ENCODE measurements around the gene PTPN23. TPM values are rescaled to one million over a fixed set of nuclear protein-coding genes. Genes with fewer than 3 reads are reported as not detected.

Gene PTPN23
- total and polyA plus RNA-seq, 2 donors from 2014 or later, result 12.6 to 48.5 TPM

- no peak overlapping the region for H3K27ac ChIP-seq (ENCODE audit: low read depth in 2 of 2, low read length in 2 of 2)
- intact Hi-C loops (cut with DNase I), result no loop called here
- H3K36me3 ChIP-seq (ENCODE audit: control insufficient read depth in 2 of 3, insufficient read depth in 3 of 3, low read length in 3 of 3), result peaks cover 5 to 30% (median 23%) of the 10 kb centered on the region in 3 donors
- no peak for FAIRE-seq
- H3K9ac ChIP-seq (ENCODE audit: low read length in 3 of 3), result no peak overlapping the region
- TF ChIP-seq CTCF (IDR thresholded peaks at IDR 0.05; ENCODE audit: borderline replicate concordance, extremely low read depth, insufficient read depth), result no peak
- no peak for DNase-seq
- no peaks in the 10 kb centered on the region for H3K27me3 ChIP-seq (ENCODE audit: control insufficient read depth, insufficient read depth, low read length)
- H3K4me1 ChIP-seq (ENCODE audit: control insufficient read depth in 2 of 3, insufficient read depth in 2 of 3, low read depth in 1 of 3, low read length in 3 of 3), result peaks cover 0 to 20% (median 13%) of the 10 kb centered on the region in 3 donors
- H3K4me3 ChIP-seq (ENCODE audit: low read length in 3 of 3), result no peak overlapping the region
- no peaks in the 10 kb centered on the region for H3K9me3 ChIP-seq (ENCODE audit: control insufficient read depth in 2 of 3, insufficient read depth in 1 of 3, low read length in 3 of 3)
Observed at GRCh38 chr3:47424434-47425382, 43.9 kb downstream of the PTPN23 start.

GRCh38 chr3:47425383-47425778 is 44.6 kb downstream of the PTPN23 start:
- no peaks in the 10 kb centered on the region for H3K9me3 ChIP-seq (ENCODE audit: control insufficient read depth in 2 of 3, insufficient read depth in 1 of 3, low read length in 3 of 3)
- H3K36me3 ChIP-seq (ENCODE audit: control insufficient read depth in 2 of 3, insufficient read depth in 3 of 3, low read length in 3 of 3), result peaks cover 5 to 24% (median 23%) of the 10 kb centered on the region in 3 donors

GRCh38 chr3:47425959-47426358 is 45.1 kb downstream of the PTPN23 start:
- Histone ChIP-seq H3K36me3 (ENCODE audit: control insufficient read depth in 2 of 3, insufficient read depth in 3 of 3, low read length in 3 of 3) (peaks cover 5 to 23% (median 21%) of the 10 kb centered on the region in 3 donors), H3K27me3 (ENCODE audit: control insufficient read depth, insufficient read depth, low read length) (no peaks in the 10 kb centered on the region), H3K4me1 (ENCODE audit: control insufficient read depth in 2 of 3, insufficient read depth in 2 of 3, low read depth in 1 of 3, low read length in 3 of 3) (peaks cover 0 to 18% (median 13%) of the 10 kb centered on the region in 3 donors), H3K9ac (ENCODE audit: low read length in 3 of 3) (no peak overlapping the region), H3K4me3 (ENCODE audit: low read length in 3 of 3) (no peak overlapping the region), H3K27ac (ENCODE audit: low read depth in 2 of 2, low read length in 2 of 2) (no peak overlapping the region), H3K9me3 (ENCODE audit: control insufficient read depth in 2 of 3, insufficient read depth in 1 of 3, low read length in 3 of 3) (no peaks in the 10 kb centered on the region)
- no peak for DNase-seq
- no peak for TF ChIP-seq CTCF (IDR thresholded peaks at IDR 0.05; ENCODE audit: borderline replicate concordance, extremely low read depth, insufficient read depth)
- no peak for FAIRE-seq
- intact Hi-C loops (cut with DNase I), result no loop called here

More at GRCh38 chr3:47425383-47425778, 44.6 kb downstream of the PTPN23 start:
- no peak for TF ChIP-seq CTCF (IDR thresholded peaks at IDR 0.05; ENCODE audit: borderline replicate concordance, extremely low read depth, insufficient read depth)
- DNase-seq (no peak), FAIRE-seq (no peak)
- Histone ChIP-seq H3K27me3 (ENCODE audit: control insufficient read depth, insufficient read depth, low read length) (no peaks in the 10 kb centered on the region), H3K9ac (ENCODE audit: low read length in 3 of 3) (no peak overlapping the region), H3K27ac (ENCODE audit: low read depth in 2 of 2, low read length in 2 of 2) (no peak overlapping the region), H3K4me1 (ENCODE audit: control insufficient read depth in 2 of 3, insufficient read depth in 2 of 3, low read depth in 1 of 3, low read length in 3 of 3) (peaks cover 0 to 20% (median 13%) of the 10 kb centered on the region in 3 donors), H3K4me3 (ENCODE audit: low read length in 3 of 3) (no peak overlapping the region)
- intact Hi-C loops (cut with DNase I), result no loop called here
